IPS DF 19.7 (cell line): Measurements from ENCODE around the gene NIPBL.
"Not testable (repeated sequence)": the region's sequence is repeated elsewhere in the genome, so short reads cannot be mapped to it uniquely, and the experiment has no call there.

Experiments
- DNase-seq: peaks from one replicate; pipeline ENCODE4 v3.0.0-alpha.2; 2013; ENCODE audit warnings: low read depth, low spot score

The NIPBL gene

GRCh38 chr5:36876299-36876964 is at the start of gene NIPBL:
NIPBL (plus strand) TSS chr5:36876769; CDS start chr5:36953697, 76,928 bp downstream.
- peak; percentile 80 for DNase-seq

GRCh38 chr5:36832274-36832673 is 44.3 kb upstream of the NIPBL start:
- no peak for DNase-seq

- no peak for DNase-seq
Observed at GRCh38 chr5:36836831-36837230, 39.7 kb upstream of the NIPBL start.

GRCh38 chr5:36839489-36840476 is 36.8 kb upstream of the NIPBL start:
- DNase-seq = no peak

GRCh38 chr5:36841677-36842076 is 34.9 kb upstream of the NIPBL start:
- DNase-seq = no peak

- DNase-seq = no peak
Observed at GRCh38 chr5:36842087-36842486, 34.5 kb upstream of the NIPBL start.

GRCh38 chr5:36844305-36844704 is 32.3 kb upstream of the NIPBL start:
- DNase-seq = no peak

GRCh38 chr5:36848545-36848944 is 28.0 kb upstream of the NIPBL start:
- DNase-seq = not testable (repeated sequence)

GRCh38 chr5:36852903-36853302 is 23.7 kb upstream of the NIPBL start:
- not testable (repeated sequence) for DNase-seq

GRCh38 chr5:36854402-36855140 is 22.0 kb upstream of the NIPBL start:
- DNase-seq = no peak

GRCh38 chr5:36855141-36855495 is 21.5 kb upstream of the NIPBL start:
- DNase-seq = no peak

GRCh38 chr5:36861871-36862270 is 14.7 kb upstream of the NIPBL start:
- DNase-seq = no peak

GRCh38 chr5:36870399-36871040 is 6.0 kb upstream of the NIPBL start:
- DNase-seq = no peak

- no peak for DNase-seq
Observed at GRCh38 chr5:36874465-36874864, 2.1 kb upstream of the NIPBL start.

GRCh38 chr5:36875051-36875789 is 1.3 kb upstream of the NIPBL start:
- DNase-seq = no peak

- no peak for DNase-seq
Observed at GRCh38 chr5:36875790-36876298, 725 bp upstream of the NIPBL start.

GRCh38 chr5:36876965-36877666 is 547 bp downstream of the NIPBL start:
- DNase-seq = no peak

GRCh38 chr5:36877667-36878391 is 1.3 kb downstream of the NIPBL start:
- DNase-seq = no peak

- DNase-seq = peak; percentile 50
Observed at GRCh38 chr5:36878392-36879082, 2.0 kb downstream of the NIPBL start.
